Astrocyte of the spinal cord (primary cell): ENCODE results near the gene NXPH3.

Source experiments
- DNase-seq: peaks from one replicate; pipeline ENCODE4 v3.0.0; 2011; ENCODE audit warnings: low read depth, low spot score
- H3K4me3 ChIP-seq: 2 replicates; pipeline ENCODE4 v1.5.1; 2011; ENCODE audit warnings: low read depth, mild to moderate bottlenecking, low read length, moderate library complexity
- in situ Hi-C: cut with HindIII; loops from 2 replicates; pipeline ENCODE4 v1.10.0; 2017; ENCODE audit warnings: low sequenced_read_pairs
- TF ChIP-seq, protein P1 (sequence below): IDR thresholded peaks from 2 replicates; pipeline ENCODE4 v1.5.1; 2012; ENCODE audit warnings: low read depth, mild to moderate bottlenecking, low read length, inconsistent platforms

Gene NXPH3

DNA sequence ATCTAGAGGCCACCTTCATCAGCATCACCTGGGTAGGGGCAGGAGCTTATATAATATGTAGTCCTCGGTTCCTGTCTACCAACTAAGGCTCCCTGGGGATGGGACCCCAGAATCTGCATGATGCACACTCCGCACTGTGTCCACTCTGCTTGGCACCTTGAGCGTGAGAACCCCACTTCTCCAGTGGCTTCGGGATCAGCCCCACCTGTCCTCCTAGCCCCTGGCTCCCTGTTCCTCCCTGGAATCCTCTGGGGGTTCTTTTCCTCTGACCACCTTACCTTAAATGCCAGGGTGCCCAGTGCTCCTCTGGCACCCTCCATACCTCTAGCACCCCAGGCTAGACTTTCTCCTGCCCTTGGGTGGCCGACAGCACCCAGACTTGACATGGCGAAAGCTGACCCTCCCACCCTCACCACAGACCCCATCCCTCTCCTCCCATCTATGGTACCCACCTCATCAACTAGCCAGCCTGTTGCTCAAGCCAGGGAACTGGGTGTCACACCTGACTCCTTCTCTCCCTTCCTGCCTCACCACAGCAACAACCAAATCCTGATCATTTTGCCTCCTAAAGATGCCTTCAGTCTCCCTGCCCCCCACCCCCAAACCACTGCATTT is 2.8 kb upstream of the NXPH3 start:
- DNase-seq, result no peak
- TF ChIP-seq, protein P1, sequence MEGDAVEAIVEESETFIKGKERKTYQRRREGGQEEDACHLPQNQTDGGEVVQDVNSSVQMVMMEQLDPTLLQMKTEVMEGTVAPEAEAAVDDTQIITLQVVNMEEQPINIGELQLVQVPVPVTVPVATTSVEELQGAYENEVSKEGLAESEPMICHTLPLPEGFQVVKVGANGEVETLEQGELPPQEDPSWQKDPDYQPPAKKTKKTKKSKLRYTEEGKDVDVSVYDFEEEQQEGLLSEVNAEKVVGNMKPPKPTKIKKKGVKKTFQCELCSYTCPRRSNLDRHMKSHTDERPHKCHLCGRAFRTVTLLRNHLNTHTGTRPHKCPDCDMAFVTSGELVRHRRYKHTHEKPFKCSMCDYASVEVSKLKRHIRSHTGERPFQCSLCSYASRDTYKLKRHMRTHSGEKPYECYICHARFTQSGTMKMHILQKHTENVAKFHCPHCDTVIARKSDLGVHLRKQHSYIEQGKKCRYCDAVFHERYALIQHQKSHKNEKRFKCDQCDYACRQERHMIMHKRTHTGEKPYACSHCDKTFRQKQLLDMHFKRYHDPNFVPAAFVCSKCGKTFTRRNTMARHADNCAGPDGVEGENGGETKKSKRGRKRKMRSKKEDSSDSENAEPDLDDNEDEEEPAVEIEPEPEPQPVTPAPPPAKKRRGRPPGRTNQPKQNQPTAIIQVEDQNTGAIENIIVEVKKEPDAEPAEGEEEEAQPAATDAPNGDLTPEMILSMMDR, result no peak
- no peak overlapping the region for H3K4me3 ChIP-seq
- in situ Hi-C loops, result no loop called here

- in situ Hi-C loops, result no loop called here
- TF ChIP-seq, protein P1, result no peak
- no peak for DNase-seq
- no peak overlapping the region for H3K4me3 ChIP-seq
These were observed 2.0 kb upstream of the NXPH3 start for GRCh38 chr17:49573510-49574322.

DNA sequence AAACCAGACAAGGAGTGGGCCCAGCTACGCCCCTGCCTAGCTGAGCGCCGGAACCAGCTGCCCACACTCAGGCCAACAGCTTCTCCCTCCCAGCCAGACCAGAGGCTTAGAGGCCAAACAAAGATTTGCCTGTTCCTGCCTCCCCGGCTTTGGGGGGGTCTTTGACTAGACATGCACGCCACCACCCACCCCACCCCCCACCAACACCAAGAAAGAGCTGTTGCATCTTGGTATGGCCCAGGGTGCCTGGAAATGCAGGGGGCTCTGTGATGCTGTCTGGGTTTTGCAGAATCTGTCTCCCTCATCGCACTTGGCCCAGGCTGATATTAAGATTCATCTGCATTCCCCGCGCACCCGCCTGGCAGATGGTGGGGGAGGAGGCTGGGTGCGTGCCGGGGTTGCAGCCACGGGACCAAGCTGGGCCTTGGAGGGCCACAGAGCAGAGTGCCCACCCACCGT is 1.3 kb upstream of the NXPH3 start:
- DNase-seq, result no peak
- no peak overlapping the region for H3K4me3 ChIP-seq
- in situ Hi-C loops, result no loop called here
- TF ChIP-seq, protein P1, result no peak

GRCh38 chr17:49574945-49575678 is 559 bp upstream of the NXPH3 start:
- TF ChIP-seq, protein P1, result no peak
- in situ Hi-C loops, result no loop called here
- DNase-seq, result no peak
- no peak overlapping the region for H3K4me3 ChIP-seq

DNA sequence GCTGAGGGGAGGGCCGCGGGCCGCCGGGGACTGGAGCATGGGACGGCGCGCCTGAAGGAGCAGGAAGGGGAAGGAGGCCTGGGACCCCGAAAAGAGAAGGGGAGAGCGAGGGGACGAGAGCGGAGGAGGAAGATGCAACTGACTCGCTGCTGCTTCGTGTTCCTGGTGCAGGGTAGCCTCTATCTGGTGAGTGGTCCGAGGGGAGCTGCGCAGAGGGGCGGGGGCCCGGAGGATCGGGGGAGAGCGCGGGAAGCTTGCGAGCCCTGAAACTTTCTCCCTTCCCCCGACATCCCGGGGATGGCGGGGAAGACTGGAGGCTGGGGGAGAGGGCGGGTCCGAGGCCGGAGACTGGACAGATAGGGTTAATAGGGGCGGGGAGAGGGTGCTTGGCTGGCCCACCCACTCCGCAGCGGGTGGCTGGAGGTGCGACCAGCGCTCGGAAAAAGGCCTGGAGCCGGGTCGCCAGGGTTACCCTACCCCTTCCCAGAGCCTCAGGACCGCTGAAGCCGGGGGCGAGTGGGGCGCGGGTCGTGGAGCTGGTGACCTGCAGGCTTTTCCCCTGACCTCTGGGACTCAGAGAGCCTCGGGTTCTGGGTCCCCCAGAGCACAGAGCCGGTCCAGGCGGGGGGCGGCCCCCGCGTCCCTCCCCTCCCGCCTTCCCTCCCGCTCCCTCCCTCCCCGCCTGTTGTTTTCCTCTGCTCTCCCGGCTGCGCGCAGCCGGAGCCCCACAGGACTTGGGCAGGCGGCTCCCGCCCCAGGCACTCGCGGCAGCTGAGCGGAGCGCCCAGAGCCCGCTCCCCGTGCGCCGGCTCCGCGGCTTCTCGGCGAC is 631 bp downstream of the NXPH3 start:
- TF ChIP-seq, protein P1, result no peak
- no peak for DNase-seq
- in situ Hi-C loops, result no loop called here
- peak overlapping the region; percentile 51 for H3K4me3 ChIP-seq
